SU-DHL-6 (cell line): ENCODE data around the gene LRP1B.

ENCODE experiments used
- H2AFZ ChIP-seq: fragments of 200-600 bp; sonication (generic); 2 replicates; pipeline ENCODE4 v1.6.1; 2014; ENCODE audit warnings: low read depth, mild to moderate bottlenecking, moderate library complexity, mixed read lengths, antibody characterized with exemption, low read length; ENCODE audit not compliant: severe bottlenecking
- H3F3A ChIP-seq: fragments of 200-600 bp; shearing (Covaris generic); 2 replicates; pipeline ENCODE4 v1.6.0; 2016; ENCODE audit warnings: antibody characterized with exemption, mild to moderate bottlenecking; ENCODE audit not compliant: insufficient read depth
- H3K27ac ChIP-seq: fragments of 200-600 bp; sonication (generic); 2 replicates; pipeline ENCODE4 v1.5.1; 2016; ENCODE audit warnings: low read depth, mild to moderate bottlenecking, low read length, moderate library complexity, mixed read lengths
- H3K27me3 ChIP-seq: fragments of 200-600 bp; sonication (generic), shearing (Covaris generic); 2 replicates; pipeline ENCODE4 v1.6.0; 2014; ENCODE audit warnings: mild to moderate bottlenecking, low read length
- H3K36me3 ChIP-seq: fragments of 200-600 bp; sonication (generic); 2 replicates; pipeline ENCODE4 v1.6.1; 2014; ENCODE audit warnings: mild to moderate bottlenecking, low read length, mixed read lengths
- H3K4me2 ChIP-seq: fragments of 300-600, 200-600 bp; shearing (Covaris generic), sonication (generic); 2 replicates; pipeline ENCODE4 v1.6.0; 2014; ENCODE audit warnings: low read length, low read depth, mild to moderate bottlenecking; ENCODE audit not compliant: poor library complexity, severe bottlenecking
- H3K4me3 ChIP-seq: fragments of 200-600 bp; sonication (generic); 2 replicates; pipeline ENCODE4 v1.5.1; 2014; ENCODE audit warnings: antibody characterized with exemption, low read length, mild to moderate bottlenecking, mixed read lengths; ENCODE audit not compliant: insufficient read depth, poor library complexity, severe bottlenecking
- H3K79me2 ChIP-seq: fragments of 200-600 bp; sonication (generic); 2 replicates; pipeline ENCODE4 v1.6.1; 2014; ENCODE audit warnings: mild to moderate bottlenecking, low read length, moderate library complexity; ENCODE audit not compliant: insufficient read depth
- H3K9ac ChIP-seq: fragments of 200-600 bp; sonication (generic); 2 replicates; pipeline ENCODE4 v1.7.0; 2014; ENCODE audit warnings: mild to moderate bottlenecking, low read length
- H3K9me2 ChIP-seq: fragments of 200-600 bp; sonication (generic); replicated peaks from 2 replicates; pipeline ENCODE4 v1.6.1; 2014; ENCODE audit warnings: low read length; ENCODE audit not compliant: insufficient read depth
- H3K9me3 ChIP-seq: fragments of 200-600 bp; sonication (generic); 2 replicates; pipeline ENCODE4 v1.6.1; 2014; ENCODE audit warnings: low read length, mixed read lengths; ENCODE audit not compliant: insufficient read depth
- H4K20me1 ChIP-seq: fragments of 200-600 bp; sonication (generic); 2 replicates; pipeline ENCODE4 v1.6.1; 2014; ENCODE audit warnings: low read depth, mild to moderate bottlenecking, antibody characterized with exemption, low read length, moderate library complexity, mixed read lengths
- EZH2phosphoT487 ChIP-seq: fragments of 200-600 bp; sonication (generic), shearing (Covaris generic); conservative IDR thresholded peaks from 2 replicates; pipeline ENCODE4 v1.6.1; 2018; ENCODE audit warnings: mild to moderate bottlenecking, antibody characterized with exemption, low read length, moderate library complexity, mixed read lengths
- TF ChIP-seq, protein P1 (sequence below): fragments of 200-600 bp; sonication (generic); IDR thresholded peaks from one replicate; pipeline ENCODE4 v1.5.1; 2017; ENCODE audit warnings: antibody characterized with exemption, mild to moderate bottlenecking, low read length, moderate library complexity; ENCODE audit not compliant: insufficient read depth, poor library complexity, severe bottlenecking

LRP1B gene

GRCh38 chr2:141528990-141529389 is 601.8 kb downstream of the LRP1B start:
- no peak overlapping the region for H3K27ac ChIP-seq
- no peaks in the 10 kb centered on the region for H3K9me2 ChIP-seq
- H3K79me2 ChIP-seq: no peaks in the 10 kb centered on the region
- H2AFZ ChIP-seq: no peak overlapping the region
- H3K9me3 ChIP-seq: no peaks in the 10 kb centered on the region
- no peaks in the 10 kb centered on the region for H3K36me3 ChIP-seq
- TF ChIP-seq, protein P1, sequence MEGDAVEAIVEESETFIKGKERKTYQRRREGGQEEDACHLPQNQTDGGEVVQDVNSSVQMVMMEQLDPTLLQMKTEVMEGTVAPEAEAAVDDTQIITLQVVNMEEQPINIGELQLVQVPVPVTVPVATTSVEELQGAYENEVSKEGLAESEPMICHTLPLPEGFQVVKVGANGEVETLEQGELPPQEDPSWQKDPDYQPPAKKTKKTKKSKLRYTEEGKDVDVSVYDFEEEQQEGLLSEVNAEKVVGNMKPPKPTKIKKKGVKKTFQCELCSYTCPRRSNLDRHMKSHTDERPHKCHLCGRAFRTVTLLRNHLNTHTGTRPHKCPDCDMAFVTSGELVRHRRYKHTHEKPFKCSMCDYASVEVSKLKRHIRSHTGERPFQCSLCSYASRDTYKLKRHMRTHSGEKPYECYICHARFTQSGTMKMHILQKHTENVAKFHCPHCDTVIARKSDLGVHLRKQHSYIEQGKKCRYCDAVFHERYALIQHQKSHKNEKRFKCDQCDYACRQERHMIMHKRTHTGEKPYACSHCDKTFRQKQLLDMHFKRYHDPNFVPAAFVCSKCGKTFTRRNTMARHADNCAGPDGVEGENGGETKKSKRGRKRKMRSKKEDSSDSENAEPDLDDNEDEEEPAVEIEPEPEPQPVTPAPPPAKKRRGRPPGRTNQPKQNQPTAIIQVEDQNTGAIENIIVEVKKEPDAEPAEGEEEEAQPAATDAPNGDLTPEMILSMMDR: no peak
- TF ChIP-seq EZH2phosphoT487: no peak
- H4K20me1 ChIP-seq: no peaks in the 10 kb centered on the region
- no peak overlapping the region for H3K4me3 ChIP-seq
- H3K4me2 ChIP-seq: no peak overlapping the region
- H3K9ac ChIP-seq: no peak overlapping the region
- no peaks in the 10 kb centered on the region for H3F3A ChIP-seq
- no peaks in the 10 kb centered on the region for H3K27me3 ChIP-seq

GRCh38 chr2:141526760-141527159 is 604.1 kb downstream of the LRP1B start:
- H3K9ac ChIP-seq: no peak overlapping the region
- H4K20me1 ChIP-seq: no peaks in the 10 kb centered on the region
- H2AFZ ChIP-seq: no peak overlapping the region
- no peaks in the 10 kb centered on the region for H3K36me3 ChIP-seq
- H3K9me3 ChIP-seq: no peaks in the 10 kb centered on the region
- TF ChIP-seq, protein P1: no peak
- TF ChIP-seq EZH2phosphoT487: no peak
- H3K4me3 ChIP-seq: no peak overlapping the region
- H3K4me2 ChIP-seq: no peak overlapping the region
- H3F3A ChIP-seq: no peaks in the 10 kb centered on the region
- H3K27me3 ChIP-seq: no peaks in the 10 kb centered on the region
- H3K27ac ChIP-seq: no peak overlapping the region
- H3K9me2 ChIP-seq: no peaks in the 10 kb centered on the region
- H3K79me2 ChIP-seq: no peaks in the 10 kb centered on the region

GRCh38 chr2:141524777-141525176 is 606.0 kb downstream of the LRP1B start:
- Histone ChIP-seq H3K27ac (no peak overlapping the region), H3K4me3 (no peak overlapping the region), H3K9ac (no peak overlapping the region), H3K36me3 (no peaks in the 10 kb centered on the region), H3K79me2 (no peaks in the 10 kb centered on the region), H3F3A (no peaks in the 10 kb centered on the region), H4K20me1 (no peaks in the 10 kb centered on the region), H3K9me2 (no peaks in the 10 kb centered on the region), H3K27me3 (no peaks in the 10 kb centered on the region), H3K4me2 (no peak overlapping the region), H2AFZ (no peak overlapping the region), H3K9me3 (no peaks in the 10 kb centered on the region)
- no peak for TF ChIP-seq EZH2phosphoT487
- TF ChIP-seq, protein P1: no peak

DNA sequence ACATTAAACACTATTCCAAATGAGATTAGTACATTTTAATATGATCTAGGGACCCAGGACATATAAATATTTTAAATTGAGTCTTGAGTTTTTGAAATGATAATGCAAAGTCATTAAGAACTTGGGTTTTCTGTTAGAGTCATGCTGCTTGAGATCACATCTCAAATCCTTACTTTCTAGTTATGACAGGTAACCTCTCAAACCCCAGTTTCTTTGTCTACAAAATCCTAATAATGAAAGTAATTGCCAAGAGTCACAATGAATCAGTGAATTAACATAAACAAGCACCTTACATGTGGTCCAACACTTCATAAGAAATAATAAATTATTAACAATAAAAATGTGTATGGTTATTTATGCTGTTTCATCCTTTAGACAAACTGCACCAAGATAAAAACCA is 607.6 kb downstream of the LRP1B start:
- Histone ChIP-seq H3K36me3 (no peaks in the 10 kb centered on the region), H4K20me1 (no peaks in the 10 kb centered on the region), H3F3A (no peaks in the 10 kb centered on the region), H3K4me3 (no peak overlapping the region), H3K27ac (no peak overlapping the region), H3K27me3 (no peaks in the 10 kb centered on the region), H3K9ac (no peak overlapping the region), H2AFZ (no peak overlapping the region), H3K4me2 (no peak overlapping the region), H3K79me2 (no peaks in the 10 kb centered on the region), H3K9me3 (no peaks in the 10 kb centered on the region), H3K9me2 (no peaks in the 10 kb centered on the region)
- TF ChIP-seq, protein P1: no peak
- TF ChIP-seq EZH2phosphoT487: no peak
